ENCODE measurements around the gene SCRT2. TPM values are rescaled to one million over a fixed set of nuclear protein-coding genes. Genes with fewer than 3 reads are reported as not detected.
"Not testable (repeated sequence)": the region's sequence is repeated elsewhere in the genome, so short reads cannot be mapped to it uniquely, and the experiment has no call there.

SCRT2 gene
- total RNA-seq (2014; rRNA removed; shearing (Covaris generic)) = not detected in 2 replicates

- DNase-seq = no peak
- no peaks in the 10 kb centered on the region for H3K9me3 ChIP-seq (replicated peaks)
- peaks cover 18% of the 10 kb centered on the region; the same call in 1 of the 2 replicates for H3K27me3 ChIP-seq
- no peaks in the 10 kb centered on the region for H3K36me3 ChIP-seq
- no peak within 1 kb of the TSS for H3K4me3 ChIP-seq
- H3K27ac ChIP-seq = no peak within 1 kb of the TSS
- H3K4me1 ChIP-seq = peaks cover 11% of the 10 kb centered on the region; the same call in 1 of the 2 replicates
Measured at GRCh38 chr20:675453-676314, at the start of gene SCRT2. SCRT2 (minus strand) TSS chr20:675802; CDS start chr20:675601, 201 bp downstream.

GRCh38 chr20:724797-725196, 49.2 kb upstream of the SCRT2 start:
- H3K36me3 ChIP-seq, DNase-seq, H3K27me3 ChIP-seq: not testable (repeated sequence)

GRCh38 chr20:723756-724155, 48.2 kb upstream of the SCRT2 start:
- Histone ChIP-seq H3K27ac (no peak overlapping the region), H3K36me3 (no peaks in the 10 kb centered on the region), H3K4me3 (no peak overlapping the region), H3K4me1 (no peaks in the 10 kb centered on the region), H3K27me3 (peaks cover 11% of the 10 kb centered on the region; the same call in 1 of the 2 replicates), H3K9me3 (replicated peaks) (no peaks in the 10 kb centered on the region)
- DNase-seq = no peak

More at GRCh38 chr20:724797-725196, 49.2 kb upstream of the SCRT2 start:
- H3K4me1 ChIP-seq; H3K27ac ChIP-seq; H3K4me3 ChIP-seq; H3K9me3 ChIP-seq (replicated peaks): not testable (repeated sequence)

- Histone ChIP-seq H3K4me3 (no peak overlapping the region), H3K9me3 (replicated peaks) (no peaks in the 10 kb centered on the region), H3K27me3 (peaks cover 11% of the 10 kb centered on the region; the same call in 1 of the 2 replicates), H3K4me1 (no peaks in the 10 kb centered on the region), H3K27ac (no peak overlapping the region), H3K36me3 (no peaks in the 10 kb centered on the region)
- DNase-seq = no peak
Measured at GRCh38 chr20:722822-723644, 47.4 kb upstream of the SCRT2 start.

GRCh38 chr20:721876-722275, 46.3 kb upstream of the SCRT2 start:
- no peaks in the 10 kb centered on the region for H3K36me3 ChIP-seq
- peaks cover 11% of the 10 kb centered on the region; the same call in 1 of the 2 replicates for H3K27me3 ChIP-seq
- H3K27ac ChIP-seq = no peak overlapping the region
- no peaks in the 10 kb centered on the region for H3K9me3 ChIP-seq (replicated peaks)
- DNase-seq = no peak
- no peaks in the 10 kb centered on the region for H3K4me1 ChIP-seq
- no peak overlapping the region for H3K4me3 ChIP-seq

- DNase-seq = no peak
- H3K4me3 ChIP-seq = no peak overlapping the region
- H3K27ac ChIP-seq = no peak overlapping the region
- peaks cover 11% of the 10 kb centered on the region; the same call in 1 of the 2 replicates for H3K27me3 ChIP-seq
- H3K9me3 ChIP-seq (replicated peaks) = no peaks in the 10 kb centered on the region
- no peaks in the 10 kb centered on the region for H3K36me3 ChIP-seq
- no peaks in the 10 kb centered on the region for H3K4me1 ChIP-seq
Measured at GRCh38 chr20:719816-720215, 44.2 kb upstream of the SCRT2 start.

- Histone ChIP-seq H3K36me3 (no peaks in the 10 kb centered on the region), H3K4me1 (no peaks in the 10 kb centered on the region), H3K9me3 (replicated peaks) (peaks cover 3% of the 10 kb centered on the region; the same call in 1 of the 2 replicates), H3K27me3 (peaks cover 11% of the 10 kb centered on the region; the same call in 1 of the 2 replicates), H3K27ac (no peak overlapping the region), H3K4me3 (no peak overlapping the region)
- DNase-seq = no peak
Measured at GRCh38 chr20:719068-719467, 43.5 kb upstream of the SCRT2 start.

GRCh38 chr20:717832-718231, 42.2 kb upstream of the SCRT2 start:
- no peak overlapping the region for H3K27ac ChIP-seq
- no peaks in the 10 kb centered on the region for H3K4me1 ChIP-seq
- H3K27me3 ChIP-seq = peaks cover 11% of the 10 kb centered on the region; the same call in 1 of the 2 replicates
- H3K9me3 ChIP-seq (replicated peaks) = peaks cover 3% of the 10 kb centered on the region; the same call in 1 of the 2 replicates
- no peak overlapping the region for H3K4me3 ChIP-seq
- H3K36me3 ChIP-seq = no peaks in the 10 kb centered on the region
- DNase-seq = no peak

GRCh38 chr20:717271-717670, 41.7 kb upstream of the SCRT2 start:
- DNase-seq = no peak
- no peak overlapping the region for H3K4me3 ChIP-seq
- no peak overlapping the region for H3K27ac ChIP-seq
- H3K27me3 ChIP-seq = peaks cover 8% of the 10 kb centered on the region; the same call in 1 of the 2 replicates
- no peaks in the 10 kb centered on the region for H3K4me1 ChIP-seq
- H3K9me3 ChIP-seq (replicated peaks) = peaks cover 3% of the 10 kb centered on the region; the same call in 1 of the 2 replicates
- H3K36me3 ChIP-seq = no peaks in the 10 kb centered on the region

GRCh38 chr20:714453-714852, 38.9 kb upstream of the SCRT2 start:
- H3K27me3 ChIP-seq = 0 out of 2 replicates have a peak, but pooled peaks cover under 1% of the 10 kb centered on the region
- H3K36me3 ChIP-seq = no peaks in the 10 kb centered on the region
- H3K4me1 ChIP-seq = no peaks in the 10 kb centered on the region
- peaks cover 3% of the 10 kb centered on the region; the same call in 1 of the 2 replicates for H3K9me3 ChIP-seq (replicated peaks)
- DNase-seq = no peak
- H3K27ac ChIP-seq = no peak overlapping the region
- no peak overlapping the region for H3K4me3 ChIP-seq

- DNase-seq = no peak
- Histone ChIP-seq H3K27ac (no peak overlapping the region), H3K4me3 (no peak overlapping the region), H3K36me3 (no peaks in the 10 kb centered on the region), H3K9me3 (replicated peaks) (peaks cover 3% of the 10 kb centered on the region; the same call in 1 of the 2 replicates), H3K4me1 (no peaks in the 10 kb centered on the region), H3K27me3 (no peaks in the 10 kb centered on the region)
Measured at GRCh38 chr20:711576-711975, 36.0 kb upstream of the SCRT2 start.

- H3K27me3 ChIP-seq = 0 out of 2 replicates have a peak, but pooled peaks cover under 1% of the 10 kb centered on the region
Measured at GRCh38 chr20:710780-711450, 35.3 kb upstream of the SCRT2 start.

GRCh38 chr20:709991-710779, 34.6 kb upstream of the SCRT2 start:
- Histone ChIP-seq H3K27ac (no peak overlapping the region), H3K4me1 (no peaks in the 10 kb centered on the region), H3K9me3 (replicated peaks) (peaks cover 3% of the 10 kb centered on the region; the same call in 1 of the 2 replicates), H3K36me3 (no peaks in the 10 kb centered on the region), H3K4me3 (no peak overlapping the region), H3K27me3 (0 out of 2 replicates have a peak, but pooled peaks cover 5% of the 10 kb centered on the region)
- DNase-seq = no peak

More at GRCh38 chr20:710780-711450, 35.3 kb upstream of the SCRT2 start:
- H3K27ac ChIP-seq = no peak overlapping the region
- H3K4me1 ChIP-seq = no peaks in the 10 kb centered on the region
- DNase-seq = no peak
- no peaks in the 10 kb centered on the region for H3K36me3 ChIP-seq
- H3K4me3 ChIP-seq = no peak overlapping the region
- H3K9me3 ChIP-seq (replicated peaks) = peaks cover 3% of the 10 kb centered on the region; the same call in 1 of the 2 replicates
